Renal cortical epithelial cell (primary cell): Measurements from ENCODE around the gene ETFB. TPM values are rescaled to one million over a fixed set of nuclear protein-coding genes. Genes with fewer than 3 reads are reported as not detected.
A peak's percentile ranks its signal among the peaks of the same experiment; 100 is the strongest.
"Not testable (repeated sequence)": the region's sequence is repeated elsewhere in the genome, so short reads cannot be mapped to it uniquely, and the experiment has no call there.

Experiments used
- DNase-seq: peaks from one replicate; pipeline ENCODE4 v3.0.0-alpha.2; 2011; ENCODE audit warnings: low read depth
- total RNA-seq: library from RNA; depleted of rRNA; stranded (reverse); fragments of >200 nt; gene quantifications from 2 replicates; pipeline ENCODE4 v1.2.3, GENCODE V29; 2014

Gene ETFB
- 58.2 and 74.0 TPM in 2 replicates for total RNA-seq

- DNase-seq, result no peak
Measured at GRCh38 chr19:51365965-51366388, at the start of gene ETFB. Gene ETFB (minus strand): TSS chr19:51366388. CDS start chr19:51366326, 62 bp downstream.

- no peak for DNase-seq
Measured at GRCh38 chr19:51415187-51415586, 49.0 kb upstream of the ETFB start.

GRCh38 chr19:51410950-51411748 lies 45.0 kb upstream of the ETFB start:
- DNase-seq, result no peak

DNA sequence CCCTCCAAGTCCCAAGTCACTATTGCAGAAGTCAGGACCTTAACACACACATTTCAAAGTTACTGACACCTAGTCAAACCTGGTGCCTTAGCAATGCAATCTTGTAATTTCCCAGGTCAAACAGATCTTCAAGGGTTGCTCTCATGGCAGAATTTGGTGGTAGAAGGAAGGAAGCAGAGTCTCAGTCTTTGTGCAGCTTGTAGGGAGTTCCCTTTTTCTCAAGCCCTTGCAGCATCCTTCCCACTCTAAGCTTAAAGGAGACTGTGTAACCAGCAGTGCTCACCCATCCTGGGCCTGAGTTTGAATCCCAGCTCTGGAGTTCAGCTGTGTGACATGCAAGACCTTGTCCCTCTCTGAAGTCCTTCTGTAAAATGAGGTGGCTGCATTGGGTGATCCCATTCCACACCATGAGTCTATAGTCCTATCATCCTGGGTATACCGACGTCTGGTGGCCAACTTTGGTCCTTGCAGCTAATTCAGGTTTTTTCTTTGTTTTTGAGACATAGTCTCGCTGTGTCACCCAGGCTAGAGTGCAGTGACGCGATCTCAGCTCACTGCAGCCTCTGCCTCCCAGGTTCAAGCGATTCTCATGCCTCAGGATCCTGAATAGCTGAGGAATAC lies 41.4 kb upstream of the ETFB start:
- DNase-seq, result peak; percentile 11

DNA sequence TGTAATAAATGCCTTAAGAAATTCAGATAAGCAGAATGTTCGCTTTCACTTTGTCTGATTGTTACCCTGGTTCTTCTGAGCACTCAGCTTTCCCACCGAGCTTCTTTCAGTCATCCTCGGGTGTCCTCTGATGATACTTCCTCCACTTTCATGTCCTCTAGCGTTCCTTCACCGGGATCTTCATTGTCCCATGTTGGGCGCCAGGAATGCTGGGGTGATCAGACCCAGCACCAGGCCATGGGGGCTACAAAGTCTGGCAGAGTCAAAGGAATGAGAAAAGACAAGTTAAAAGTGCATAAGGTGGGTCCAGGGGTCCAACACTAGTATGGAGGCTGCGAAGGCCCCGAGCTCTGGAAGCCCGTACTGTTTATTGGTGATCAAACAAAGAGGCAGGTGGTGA lies 35.9 kb upstream of the ETFB start:
- DNase-seq, result no peak

GRCh38 chr19:51399936-51400335 lies 33.7 kb upstream of the ETFB start:
- DNase-seq, result not testable (repeated sequence)

DNA sequence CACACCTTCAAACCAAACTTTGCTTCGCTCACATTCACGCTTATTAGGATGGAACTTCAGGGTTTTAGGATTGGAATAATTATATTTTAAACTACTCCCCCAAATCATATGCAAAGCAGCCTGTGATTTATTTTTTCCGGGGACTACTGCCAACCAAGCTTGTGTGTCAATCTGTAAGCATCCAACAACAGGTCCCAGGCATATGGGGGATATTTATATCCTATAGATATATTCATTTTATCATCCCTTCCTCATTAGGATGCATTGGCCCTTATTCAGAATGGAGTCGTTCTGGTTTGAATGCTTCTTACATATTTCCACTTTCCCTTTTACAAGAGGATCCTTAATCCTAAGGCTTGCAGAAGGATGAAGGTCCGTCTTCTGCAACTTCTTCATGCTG lies 33.0 kb upstream of the ETFB start:
- no peak for DNase-seq

DNA sequence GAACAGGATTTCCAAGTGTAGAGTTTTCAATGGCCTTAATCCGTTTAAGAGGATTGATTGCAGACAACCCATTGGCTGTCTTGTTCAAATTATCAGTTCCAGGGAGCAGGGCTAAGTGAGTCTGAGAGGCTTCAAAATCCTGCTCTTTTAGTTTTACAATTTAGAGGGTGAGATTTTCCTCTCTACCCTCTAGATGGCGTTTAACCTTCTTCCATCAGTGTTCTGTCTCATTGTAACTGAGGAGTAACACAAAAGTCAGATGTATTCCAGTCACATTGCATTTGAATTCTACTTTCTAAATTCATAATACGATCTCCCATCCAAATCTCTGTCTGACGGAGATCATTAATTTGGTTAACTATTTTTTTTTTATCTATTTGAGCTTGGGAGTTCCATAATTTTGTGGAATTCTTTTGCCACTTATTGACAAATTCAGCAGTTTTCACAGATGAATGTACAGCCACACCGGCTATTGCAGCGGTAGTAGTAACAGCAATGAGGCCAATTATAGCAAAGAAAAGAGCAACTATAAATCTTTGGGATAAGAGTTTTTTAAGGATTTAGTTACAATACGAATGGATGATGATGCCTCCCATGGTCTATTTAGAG lies 32.0 kb upstream of the ETFB start:
- DNase-seq, result peak; percentile 31

DNA sequence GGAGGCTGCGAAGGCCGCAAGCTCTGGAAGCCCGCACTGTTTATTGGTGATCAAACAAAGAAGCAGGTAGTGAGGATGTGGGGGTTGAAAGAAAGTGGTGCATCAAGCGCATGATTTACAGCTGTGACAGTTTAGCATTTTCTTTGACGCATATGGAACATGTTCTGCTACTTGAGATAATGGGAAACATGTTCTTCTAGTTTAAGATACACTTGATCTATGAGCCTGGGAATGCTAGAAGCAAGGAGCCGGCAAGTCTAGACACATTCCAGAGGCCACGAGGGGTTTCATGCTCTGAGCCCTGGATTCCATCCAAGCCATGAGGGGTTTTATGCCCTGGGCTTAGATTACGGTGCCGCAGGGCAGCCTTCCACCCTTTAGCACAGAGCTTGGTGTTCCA lies 31.3 kb upstream of the ETFB start:
- not testable (repeated sequence) for DNase-seq

DNA sequence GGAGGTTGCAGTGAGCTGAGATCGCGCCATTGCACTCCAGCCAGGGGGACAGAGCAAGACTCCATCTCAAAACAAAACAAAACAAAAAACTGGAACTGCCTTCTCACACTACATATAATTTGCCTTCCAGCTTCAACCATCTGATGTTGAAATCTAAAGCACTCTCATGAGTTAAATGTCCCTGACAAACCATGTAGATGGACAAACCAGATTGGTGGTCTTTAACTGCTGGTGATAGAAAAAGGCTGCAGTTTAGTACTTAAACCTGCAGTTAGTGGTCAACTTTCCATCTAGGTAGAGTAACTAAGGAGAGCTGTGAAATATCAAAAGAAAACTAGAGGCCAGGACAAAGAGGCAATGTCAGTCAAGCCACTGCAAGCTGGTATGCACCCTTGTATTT lies 30.0 kb upstream of the ETFB start:
- DNase-seq, result no peak

DNA sequence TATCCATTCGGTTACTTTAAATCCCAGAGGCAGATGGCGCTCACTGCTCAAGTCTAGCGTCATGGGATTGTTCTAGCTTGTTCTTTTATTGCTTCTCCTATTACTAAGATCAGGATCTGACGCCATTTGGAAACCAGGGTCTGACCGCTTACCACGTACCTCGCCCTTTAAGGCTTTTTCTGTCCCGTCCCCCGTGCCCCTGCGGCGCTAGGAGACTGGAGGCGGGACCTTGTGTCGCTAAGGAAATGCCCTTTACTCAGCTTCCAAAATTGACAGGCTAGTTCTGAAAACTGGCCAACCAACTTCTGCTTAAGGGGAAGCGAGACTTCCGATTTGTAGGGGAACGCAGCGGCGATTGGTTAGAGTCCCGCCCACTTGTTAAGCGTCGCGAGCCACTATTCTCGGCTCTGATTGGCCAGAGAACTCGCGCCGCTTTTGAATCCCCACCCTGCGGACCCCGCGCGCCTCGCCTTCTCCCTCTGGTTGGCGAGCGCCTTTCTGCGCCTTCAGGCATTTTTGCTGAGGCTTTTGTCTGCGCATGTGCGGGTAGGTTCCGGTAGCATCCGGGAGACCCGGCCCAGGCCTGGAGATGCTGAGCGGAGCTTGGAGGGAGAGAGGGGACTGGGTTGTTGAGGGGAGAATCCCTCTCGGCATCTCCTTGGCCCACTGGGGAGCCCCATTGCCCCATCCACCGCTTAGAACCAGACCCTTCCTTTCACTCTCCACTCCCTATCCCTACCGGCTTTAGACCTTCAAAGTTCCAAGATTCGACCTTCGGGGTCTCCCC lies 28.1 kb upstream of the ETFB start:
- peak; percentile 99 for DNase-seq

DNA sequence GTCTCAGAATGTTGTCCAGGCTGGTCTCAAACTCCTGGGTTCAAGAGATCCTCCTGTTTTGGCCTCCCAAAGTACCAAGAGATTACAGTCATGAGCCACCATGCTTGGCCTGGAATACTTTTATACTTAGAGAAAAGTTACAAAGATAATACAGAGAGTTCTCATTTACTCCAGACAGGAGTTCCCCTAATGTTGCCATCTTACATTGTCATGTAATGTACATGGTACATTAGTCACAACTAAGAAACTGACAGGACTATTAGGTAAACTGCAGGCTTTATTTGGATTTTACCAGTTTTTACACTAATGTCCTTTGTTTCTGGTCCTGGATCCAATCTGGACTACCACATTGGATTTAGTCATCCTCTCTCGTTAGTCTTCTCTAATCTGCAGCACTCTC lies 26.5 kb upstream of the ETFB start:
- DNase-seq, result no peak

DNA sequence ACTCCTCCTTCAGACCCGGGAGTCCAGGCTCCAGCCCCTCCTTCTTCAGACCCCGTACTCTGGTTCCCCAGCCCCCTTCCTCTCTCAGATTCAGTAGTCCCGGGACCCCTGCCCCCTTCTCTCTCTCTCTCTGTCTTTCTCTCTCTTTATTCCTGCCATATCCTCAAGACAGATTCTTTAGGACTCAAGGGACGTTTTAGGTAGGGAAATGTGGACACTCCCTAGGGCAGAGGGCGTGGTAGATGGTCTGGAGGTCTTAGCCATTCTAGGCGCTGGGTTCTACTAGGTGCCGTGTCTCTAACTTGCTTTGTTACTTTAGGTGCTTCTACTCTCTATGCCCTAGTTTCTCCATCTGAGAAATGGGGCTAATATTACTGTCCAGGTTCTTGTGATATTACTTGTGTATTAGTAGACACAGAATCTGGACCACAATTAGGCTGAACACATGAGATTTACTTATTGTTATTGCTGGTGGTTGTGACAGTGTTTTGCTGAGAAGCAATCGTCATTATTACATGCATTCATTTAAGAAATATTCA lies 25.0 kb upstream of the ETFB start:
- no peak for DNase-seq

- no peak for DNase-seq
Measured at GRCh38 chr19:51389143-51389542, 23.0 kb upstream of the ETFB start.

- no peak for DNase-seq
Measured at GRCh38 chr19:51387924-51388389, 21.8 kb upstream of the ETFB start, which contains the start of gene LIM2. Gene LIM2 (minus strand): TSS chr19:51387974. CDS start chr19:51387443, 531 bp downstream.

- no peak for DNase-seq
Measured at GRCh38 chr19:51386882-51387520, 20.8 kb upstream of the ETFB start.

- no peak for DNase-seq
Measured at GRCh38 chr19:51382004-51382403, 15.8 kb upstream of the ETFB start.

DNA sequence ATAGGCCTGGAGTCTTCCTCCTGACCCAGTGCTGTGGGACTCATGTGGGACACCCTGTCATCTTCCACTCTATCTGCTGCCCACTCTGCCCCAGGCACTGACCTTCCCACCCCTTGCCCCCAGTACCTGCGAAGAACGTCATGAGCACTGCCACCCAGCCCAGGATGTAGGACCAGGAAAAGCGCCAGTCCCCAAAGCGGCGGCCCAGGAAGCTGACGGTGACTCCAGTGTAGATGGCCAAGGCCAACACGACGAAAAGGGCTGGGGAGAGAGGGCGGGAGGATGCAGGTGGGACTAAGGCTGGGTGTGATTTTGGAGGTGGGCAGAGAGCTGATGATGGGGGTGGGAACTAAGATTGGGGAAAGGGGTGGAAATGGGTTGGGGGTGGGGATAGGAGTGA lies 14.2 kb upstream of the ETFB start:
- DNase-seq, result no peak

- no peak for DNase-seq
Measured at GRCh38 chr19:51377422-51377821, 11.2 kb upstream of the ETFB start.

DNA sequence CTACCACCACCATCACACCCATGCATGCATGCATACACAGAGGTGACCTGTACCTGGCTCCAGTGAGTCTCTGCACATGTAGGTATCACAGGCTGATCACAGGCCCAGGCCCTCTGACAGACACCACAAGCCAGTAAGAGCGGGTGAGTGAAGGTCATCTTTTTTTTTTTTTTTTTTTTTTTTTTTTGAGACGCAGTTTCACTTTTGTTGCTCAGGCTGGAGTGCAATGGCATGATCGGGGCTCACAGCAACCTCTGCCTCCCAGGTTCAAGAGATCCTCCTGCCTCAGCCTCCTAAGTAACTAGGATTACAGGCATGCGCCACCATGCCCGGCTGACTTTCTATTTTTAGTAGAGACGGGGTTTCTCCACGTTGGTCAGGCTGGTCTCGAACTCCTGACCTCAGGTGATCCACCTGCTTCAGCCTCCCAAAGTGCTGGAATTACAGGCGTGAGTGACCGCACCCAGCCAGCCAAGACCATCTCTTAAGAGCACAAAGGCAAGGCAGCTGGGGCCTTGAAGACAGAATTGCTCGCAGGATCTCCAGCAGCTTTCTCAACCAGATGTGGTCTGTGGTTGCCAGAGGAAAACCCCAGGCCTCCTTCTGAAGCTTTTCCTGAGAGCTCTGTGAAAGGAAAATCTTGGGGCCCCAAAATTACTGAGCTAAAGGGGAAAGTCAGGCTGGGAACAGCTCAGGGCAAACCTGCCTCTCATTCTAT lies 9.5 kb upstream of the ETFB start:
- DNase-seq, result no peak
